H1 (cell line): ENCODE data around the gene AP5S1. TPM values are rescaled to one million over a fixed set of nuclear protein-coding genes. Genes with fewer than 3 reads are reported as not detected.

Source experiments
- CTCF ChIA-PET: fragments of 300-600 bp; sonication (Branson Sonifier 250); formaldehyde crosslinking; loops from one replicate; lab custom pipeline; 2021; ENCODE audit not compliant: partially characterized antibody; lab: Charles Lee
- POLR2A ChIA-PET: fragments of 300-600 bp; sonication (Branson Sonifier 250); formaldehyde crosslinking; loops from one replicate; lab custom pipeline; 2021; ENCODE audit warnings: inconsistent platforms; ENCODE audit not compliant: partially characterized antibody; lab: Charles Lee
- DNase-seq, 2 experiments: peaks; one replicate each; pipeline versions ENCODE4 v3.0.0 to v3.0.0-alpha.2; 2010 to 2022; ENCODE audit warnings: low spot score in 2 of 2, low read depth in 1 of 2, mixed read lengths in 1 of 2
- FAIRE-seq: peaks from 2 replicates; lab custom pipeline; 2011; peaks lifted over from hg19 to GRCh38; lab: Jason Lieb, UNC
- H2AFZ ChIP-seq: 2 replicates; pipeline ENCODE4 v1.8.1; 2012; ENCODE audit warnings: low read length, inconsistent platforms
- H2AK5ac ChIP-seq: 2 replicates; pipeline ENCODE4 v1.6.1; 2013; ENCODE audit warnings: low read depth, low read length
- H2BK120ac ChIP-seq: replicated peaks from 2 replicates; pipeline ENCODE3; 2013; ENCODE audit warnings: low read depth, low read length, inconsistent platforms
- H2BK12ac ChIP-seq: 2 replicates; pipeline ENCODE4 v1.6.1; 2013; ENCODE audit warnings: low read depth, low read length
- H2BK15ac ChIP-seq: 2 replicates; pipeline ENCODE4 v1.6.1; 2013; ENCODE audit warnings: low read length
- H2BK20ac ChIP-seq: 2 replicates; pipeline ENCODE4 v1.6.1; 2013; ENCODE audit warnings: low read length
- H2BK5ac ChIP-seq: 2 replicates; pipeline ENCODE4 v1.6.1; 2013; ENCODE audit warnings: low read depth, low read length
- H3K14ac ChIP-seq: 2 replicates; pipeline ENCODE4 v1.6.1; 2013; ENCODE audit warnings: inconsistent platforms; ENCODE audit not compliant: insufficient read length
- H3K18ac ChIP-seq: 2 replicates; pipeline ENCODE4 v1.6.1; 2013; ENCODE audit warnings: low read length; ENCODE audit errors: extremely low read depth
- H3K23ac ChIP-seq: 2 replicates; pipeline ENCODE4 v1.6.1; 2013; ENCODE audit warnings: inconsistent platforms; ENCODE audit not compliant: insufficient read length
- H3K23me2 ChIP-seq: 2 replicates; pipeline ENCODE4 v1.6.1; 2013; ENCODE audit warnings: low read depth, low read length
- H3K27ac ChIP-seq: 2 replicates; pipeline ENCODE4 v1.6.1; 2011; ENCODE audit warnings: low read depth, low read length, inconsistent platforms
- H3K27me3 ChIP-seq, 4 experiments: replicated peaks in 1 of 4; 1 replicate in 1 of 4; 2 replicates in 3 of 4; pipeline versions ENCODE4 v1.6.1 to v1.8.1; 2011 to 2013; ENCODE audit warnings: low read length in 3 of 4, mild to moderate bottlenecking in 3 of 4, inconsistent platforms in 2 of 4, mixed read lengths in 2 of 4, moderate library complexity in 1 of 4; ENCODE audit not compliant: control insufficient read depth in 3 of 4, insufficient read depth in 3 of 4; ENCODE audit errors: extremely low read depth in 1 of 4
- H3K36me3 ChIP-seq, 4 experiments: 2 replicates each; pipeline versions ENCODE4 v1.6.1 to v1.8.1; 2011 to 2013; ENCODE audit warnings: mild to moderate bottlenecking in 4 of 4, low read length in 3 of 4, moderate library complexity in 2 of 4, control low read depth in 1 of 4, inconsistent platforms in 1 of 4; ENCODE audit not compliant: insufficient read depth in 4 of 4, control insufficient read depth in 2 of 4
- H3K4ac ChIP-seq: replicated peaks from 2 replicates; pipeline ENCODE3; 2013; ENCODE audit warnings: low read length, low read depth, mixed read lengths, inconsistent platforms; ENCODE audit not compliant: insufficient read length
- H3K4me1 ChIP-seq, 4 experiments: replicated peaks in 1 of 4; 1 replicate in 1 of 4; 2 replicates in 3 of 4; pipeline versions ENCODE4 v1.6.1 to v1.8.1; 2011 to 2013; ENCODE audit warnings: low read length in 3 of 4, inconsistent platforms in 2 of 4, mixed read lengths in 1 of 4; ENCODE audit not compliant: insufficient read depth in 4 of 4, control insufficient read depth in 3 of 4
- H3K4me2 ChIP-seq, 2 experiments: 2 replicates each; pipeline versions ENCODE4 v1.6.1 to v1.8.1; 2011 to 2013; ENCODE audit warnings: low read depth in 2 of 2, low read length in 2 of 2, control low read depth in 1 of 2, inconsistent platforms in 1 of 2, mild to moderate bottlenecking in 1 of 2; ENCODE audit not compliant: insufficient read depth in 1 of 2
- H3K4me3 ChIP-seq, 4 experiments: fragments of 200-600, 300-600 bp in 1 of 4; sonication (generic), shearing (Covaris generic), sonication (Bioruptor Twin) in 1 of 4; 2 replicates each; pipeline versions ENCODE4 v1.5.1 to v1.8.1; 2011 to 2016; ENCODE audit warnings: low read length in 4 of 4, low read depth in 3 of 4, control low read depth in 2 of 4, inconsistent platforms in 2 of 4, mild to moderate bottlenecking in 2 of 4, mixed read lengths in 1 of 4, moderate library complexity in 1 of 4; ENCODE audit not compliant: insufficient read depth in 2 of 4; ENCODE audit errors: extremely low read depth in 1 of 4
- H3K56ac ChIP-seq: replicated peaks from 2 replicates; pipeline ENCODE3; 2013; ENCODE audit warnings: low read depth, mild to moderate bottlenecking, mixed read lengths, low read length, inconsistent platforms; ENCODE audit not compliant: insufficient read length
- H3K79me1 ChIP-seq: 2 replicates; pipeline ENCODE4 v1.6.1; 2013; ENCODE audit warnings: low read depth, low read length, control low read depth
- H3K79me2 ChIP-seq, 2 experiments: 2 replicates each; pipeline versions ENCODE4 v1.6.1 to v1.8.1; 2012 to 2013; ENCODE audit warnings: low read length in 2 of 2, mild to moderate bottlenecking in 2 of 2, inconsistent platforms in 1 of 2; ENCODE audit not compliant: insufficient read depth in 2 of 2, control insufficient read depth in 1 of 2
- H3K9ac ChIP-seq, 4 experiments: replicated peaks in 1 of 4; 1 replicate in 1 of 4; 2 replicates in 3 of 4; pipeline versions ENCODE4 v1.6.1 to v1.8.1; 2011 to 2013; ENCODE audit warnings: low read depth in 3 of 4, low read length in 3 of 4, control low read depth in 2 of 4, mild to moderate bottlenecking in 2 of 4, moderate library complexity in 2 of 4, inconsistent platforms in 1 of 4; ENCODE audit errors: extremely low read depth in 1 of 4
- H3K9me3 ChIP-seq, 2 experiments: 2 replicates each; pipeline versions ENCODE4 v1.6.1 to v1.8.1; 2012 to 2013; ENCODE audit warnings: mild to moderate bottlenecking in 2 of 2, moderate library complexity in 2 of 2, control low read depth in 1 of 2, inconsistent platforms in 1 of 2, low read depth in 1 of 2, low read length in 1 of 2, mixed read lengths in 1 of 2; ENCODE audit not compliant: insufficient read depth in 2 of 2
- H4K20me1 ChIP-seq, 2 experiments: replicated peaks in 1 of 2; 2 replicates each; pipeline versions ENCODE3 to v1.8.1; 2011 to 2013; ENCODE audit warnings: inconsistent platforms in 2 of 2, low read length in 2 of 2, mild to moderate bottlenecking in 1 of 2; ENCODE audit not compliant: insufficient read depth in 2 of 2, control insufficient read depth in 1 of 2
- H4K5ac ChIP-seq: 2 replicates; pipeline ENCODE4 v1.6.1; 2013; ENCODE audit warnings: low read length, low read depth, mixed read lengths, inconsistent platforms; ENCODE audit not compliant: insufficient read length
- H4K8ac ChIP-seq: 2 replicates; pipeline ENCODE4 v1.8.0; 2013; ENCODE audit warnings: mild to moderate bottlenecking, moderate library complexity, low read length, inconsistent platforms; ENCODE audit not compliant: insufficient read depth; ENCODE audit errors: extremely low read depth
- H4K91ac ChIP-seq: replicated peaks from 2 replicates; pipeline ENCODE3; 2013; ENCODE audit warnings: low read length, mixed read lengths, inconsistent platforms; ENCODE audit not compliant: insufficient read length
- WGBS, 2 experiments: shearing (Covaris generic) in 1 of 2; methylation state at CpG; one replicate each; pipeline versions ENCODE4 v1.1.6 to v1.1.7; 2013 to 2015; ENCODE audit warnings: low lambda C conversion rate in 2 of 2, mixed read lengths in 2 of 2, inconsistent platforms in 1 of 2, low coverage in 1 of 2, missing lambda C conversion rate in 1 of 2; ENCODE audit not compliant: insufficient replicate concordance in 2 of 2, insufficient coverage in 1 of 2, insufficient read length in 1 of 2; ENCODE audit errors: extremely low coverage in 1 of 2, missing lambda C conversion rate in 1 of 2; 5-methylcytosine and 5-hydroxymethylcytosine counted together
- polyA plus RNA-seq, 7 experiments: library from polyadenylated mRNA; depleted of rRNA in 3 of 7; stranded (reverse) in 5 of 7; unstranded in 2 of 7; fragments of >200 nt in 5 of 7; fragments of 200-250 nt in 2 of 7; gene quantifications; 1 replicate in 5 of 7; 2 replicates in 1 of 7; 4 replicates in 1 of 7; pipeline versions ENCODE4 v1.2.1 to v1.2.3, GENCODE V29; 2011 to 2013; ENCODE audit warnings: missing spikeins in 2 of 7, mixed read lengths in 2 of 7
- total RNA-seq: library from RNA; stranded (reverse); fragmentation: NEBNext Ultra II Directional; extraction: Animal tissue kit (Norgen Biotek cat#: 25700); gene quantifications from 2 replicates; pipeline ENCODE4 v1.2.1, GENCODE V29; 2021

AP5S1 gene
- total and polyA plus RNA-seq, 2 of the 8 experiments (the other 6 are each of a cell fraction or from before 2014, with no cell fraction given) = 3.3 to 3.7 TPM

- H4K20me1 ChIP-seq = no peaks in the 10 kb centered on the region
- no peaks in the 10 kb centered on the region for H3K36me3 ChIP-seq
- no peak overlapping the region for H3K4me3 ChIP-seq
- no peak overlapping the region for H4K5ac ChIP-seq
- H3K79me2 ChIP-seq = no peaks in the 10 kb centered on the region
- no peak overlapping the region for H2AFZ ChIP-seq
- H2BK20ac ChIP-seq = no peak overlapping the region
- CTCF ChIA-PET = interaction anchor here (0.7 to 1.7 kb wide), 4 partner anchors 8 to 1937 kb away, joined by 3 to 7 read pairs (median 3); partner anchors contain the start of gene AP5S1
- WGBS, 2 experiments = 87% methylated on average over 3 of the region's 3 CpGs; no CpG with 5 or more reads in 1 of the 2 experiments
- no peak overlapping the region for H3K27ac ChIP-seq
- no peaks in the 10 kb centered on the region for H3K79me1 ChIP-seq
- FAIRE-seq = no peak
- no peak overlapping the region for H2AK5ac ChIP-seq
- H3K23me2 ChIP-seq = no peaks in the 10 kb centered on the region
- H2BK12ac ChIP-seq = no peak overlapping the region
- H3K4ac ChIP-seq = no peak overlapping the region
- H3K9me3 ChIP-seq = no peaks in the 10 kb centered on the region
- no peak overlapping the region for H3K14ac ChIP-seq
- H2BK120ac ChIP-seq = no peak overlapping the region
- H3K27me3 ChIP-seq = no peaks in the 10 kb centered on the region
- no peak overlapping the region for H2BK5ac ChIP-seq
- H3K4me1 ChIP-seq = no peaks in the 10 kb centered on the region
- POLR2A ChIA-PET = interaction anchor here (0.6 kb wide), 1 partner anchor 50 kb away, joined by 3 read pairs; no protein-coding TSS in a partner anchor
- no peak overlapping the region for H4K91ac ChIP-seq
- H3K4me2 ChIP-seq = no peak overlapping the region
- no peak overlapping the region for H3K56ac ChIP-seq
- H2BK15ac ChIP-seq = no peak overlapping the region
- no peak overlapping the region for H3K23ac ChIP-seq
- H3K9ac ChIP-seq = no peak overlapping the region
- no peak for DNase-seq
- H3K18ac ChIP-seq = no peak overlapping the region
- no peak overlapping the region for H4K8ac ChIP-seq
These were observed 8.5 kb downstream of the AP5S1 start for GRCh38 chr20:3828798-3829197.
